HFFc6 (cell line): ENCODE results near the gene DLST. TPM values are rescaled to one million over a fixed set of nuclear protein-coding genes. Genes with fewer than 3 reads are reported as not detected.

Experiments used
- DNase-seq: peaks from one replicate; pipeline ENCODE4 v3.0.0-alpha.2; 2018
- H3K27ac Mint-ChIP-seq: 2 replicates; pipeline ENCODE4 v1.8.0; 2020; ENCODE audit warnings: mild to moderate bottlenecking, mixed read lengths
- H3K27me3 Mint-ChIP-seq: 2 replicates; pipeline ENCODE4 v1.8.0; 2021; ENCODE audit warnings: mild to moderate bottlenecking, moderate library complexity, mixed read lengths; ENCODE audit not compliant: insufficient read depth
- H3K36me3 Mint-ChIP-seq: 2 replicates; pipeline ENCODE4 v1.8.0; 2021; ENCODE audit warnings: low read depth, mixed read lengths
- H3K4me1 Mint-ChIP-seq: 2 replicates; pipeline ENCODE4 v1.8.0; 2020; ENCODE audit warnings: low read depth, mixed read lengths
- H3K4me3 Mint-ChIP-seq: 2 replicates; pipeline ENCODE4 v1.8.0; 2020; ENCODE audit warnings: mild to moderate bottlenecking, moderate library complexity, mixed read lengths
- H3K9me3 Mint-ChIP-seq: 2 replicates; pipeline ENCODE4 v1.8.0; 2020; ENCODE audit warnings: mild to moderate bottlenecking, mixed read lengths
- CTCF ChIP-seq: fragments of 200-600 bp; sonication (generic); IDR thresholded peaks from 2 replicates; pipeline ENCODE4 v1.5.0; 2021; ENCODE audit warnings: antibody characterized with exemption, mild to moderate bottlenecking
- total RNA-seq, 6 experiments: library from RNA; stranded (reverse); fragmentation: NEBNext Ultra II Directional; extraction: Animal tissue kit (Norgen Biotek cat#: 25700); gene quantifications; 2 replicates in 1 of 6; 3 replicates in 5 of 6; pipeline ENCODE4 v1.2.3, GENCODE V29; 2021

Gene DLST
- total RNA-seq, 6 experiments from 2014 or later: 97.5 to 118 (median 109) TPM

GRCh38 chr14:74911704-74912103 lies 30.0 kb downstream of the DLST start:
- no peak for DNase-seq
- no peaks in the 10 kb centered on the region for H3K9me3 Mint-ChIP-seq
- H3K36me3 Mint-ChIP-seq: no peaks in the 10 kb centered on the region
- no peak for TF ChIP-seq CTCF
- H3K27ac Mint-ChIP-seq: no peak overlapping the region
- peaks cover 19% of the 10 kb centered on the region for H3K4me1 Mint-ChIP-seq
- H3K27me3 Mint-ChIP-seq: peaks cover 2% of the 10 kb centered on the region
- H3K4me3 Mint-ChIP-seq: no peak overlapping the region

GRCh38 chr14:74912111-74912510 lies 30.4 kb downstream of the DLST start:
- Mint-ChIP-seq H3K9me3 (no peaks in the 10 kb centered on the region), H3K27me3 (peaks cover 2% of the 10 kb centered on the region), H3K36me3 (no peaks in the 10 kb centered on the region), H3K4me1 (peaks cover 19% of the 10 kb centered on the region), H3K4me3 (no peak overlapping the region), H3K27ac (no peak overlapping the region)
- no peak for TF ChIP-seq CTCF
- no peak for DNase-seq

GRCh38 chr14:74912801-74913200 lies 31.1 kb downstream of the DLST start:
- DNase-seq: no peak
- Mint-ChIP-seq H3K27me3 (peaks cover 2% of the 10 kb centered on the region), H3K36me3 (no peaks in the 10 kb centered on the region), H3K9me3 (no peaks in the 10 kb centered on the region), H3K4me1 (peaks cover 19% of the 10 kb centered on the region), H3K27ac (no peak overlapping the region), H3K4me3 (no peak overlapping the region)
- TF ChIP-seq CTCF: no peak

DNA sequence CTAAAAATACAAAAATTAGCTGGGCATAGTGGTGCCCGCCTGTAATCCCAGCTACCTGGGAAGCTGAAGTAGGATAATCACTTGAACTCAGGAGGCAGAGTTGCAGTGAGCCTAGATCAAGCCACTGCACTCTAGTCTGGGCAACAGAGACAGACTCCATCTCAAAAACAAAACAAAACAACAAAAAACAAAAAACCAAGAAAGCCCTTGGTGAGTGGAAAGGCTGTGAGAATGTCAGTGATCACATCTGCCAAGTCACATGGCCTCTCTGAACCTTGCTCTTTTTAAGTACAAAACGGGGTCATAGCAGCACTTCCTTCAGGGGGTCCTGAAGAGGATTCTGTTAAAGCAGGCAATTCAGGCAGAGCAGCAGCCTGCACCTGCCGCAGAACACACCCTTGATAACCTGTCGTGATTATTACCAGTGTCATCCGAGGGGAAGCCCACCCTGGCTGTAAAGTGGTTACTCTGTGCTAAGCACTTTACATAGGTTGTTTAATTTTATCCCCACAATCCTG lies 31.7 kb downstream of the DLST start:
- H3K4me1 Mint-ChIP-seq: peaks cover 19% of the 10 kb centered on the region
- no peak for TF ChIP-seq CTCF
- H3K4me3 Mint-ChIP-seq: no peak overlapping the region
- no peak for DNase-seq
- no peak overlapping the region for H3K27ac Mint-ChIP-seq
- no peaks in the 10 kb centered on the region for H3K36me3 Mint-ChIP-seq
- H3K27me3 Mint-ChIP-seq: peaks cover 2% of the 10 kb centered on the region; the same call in 1 of the 2 replicates
- no peaks in the 10 kb centered on the region for H3K9me3 Mint-ChIP-seq

GRCh38 chr14:74913986-74914573 lies 32.4 kb downstream of the DLST start:
- peaks cover 14% of the 10 kb centered on the region for H3K4me1 Mint-ChIP-seq
- no peaks in the 10 kb centered on the region for H3K9me3 Mint-ChIP-seq
- peak; percentile 60 for DNase-seq
- TF ChIP-seq CTCF: peak; percentile 85
- H3K27me3 Mint-ChIP-seq: peaks cover under 1% of the 10 kb centered on the region; the same call in 1 of the 2 replicates
- H3K4me3 Mint-ChIP-seq: no peak overlapping the region
- no peaks in the 10 kb centered on the region for H3K36me3 Mint-ChIP-seq
- H3K27ac Mint-ChIP-seq: peak overlapping the region; percentile 40; the same call in 1 of the 2 replicates
